GM12878 (cell line): Measurements from ENCODE around the gene DST. TPM values are rescaled to one million over a fixed set of nuclear protein-coding genes. Genes with fewer than 3 reads are reported as not detected.

Source experiments
- EP300 ChIP-seq, 2 experiments: fragments of 150-350 bp in 1 of 2; IDR thresholded peaks; 2 replicates each; pipeline ENCODE4 v1.6.1; 2011 to 2012; ENCODE audit warnings: low read depth in 2 of 2, low read length in 2 of 2, borderline replicate concordance in 1 of 2, improper control_type of control experiment in 1 of 2, inconsistent platforms in 1 of 2; ENCODE audit not compliant: control insufficient read depth in 1 of 2
- SMARCA5 ChIP-seq: fragments of 450-650 bp; IDR thresholded peaks from 2 replicates; pipeline ENCODE4 v1.6.1; 2017; ENCODE audit warnings: mild to moderate bottlenecking
- YY1 ChIP-seq: IDR thresholded peaks from 2 replicates; pipeline ENCODE4 v1.6.1; 2011; ENCODE audit warnings: low read depth, mild to moderate bottlenecking, low read length
- polyA plus RNA-seq, 11 experiments: library from polyadenylated mRNA; depleted of rRNA in 4 of 11; unstranded in 6 of 11; stranded (reverse) in 5 of 11; fragments of >200 nt; fragmentation: Nextera tagmentation in 4 of 11; fragmentation: Illumina TruSeq in 1 of 11; extraction: Ambion mirVana in 4 of 11; extraction: Trizol in 1 of 11; gene quantifications; 1 replicate in 1 of 11; 2 replicates in 10 of 11; pipeline versions ENCODE4 v1.2.1 to v1.2.3, GENCODE V29; 2011 to 2016; ENCODE audit warnings: inconsistent platforms in 2 of 11, missing spikeins in 2 of 11, low read depth in 1 of 11
- total RNA-seq, 4 experiments: library from RNA; depleted of rRNA in 3 of 4; stranded (reverse); fragments of >200 nt in 3 of 4; fragmentation: Illumina TruSeq in 1 of 4; extraction: Trizol in 1 of 4; gene quantifications; 2 replicates each; pipeline versions ENCODE4 v1.2.1 to v1.2.3, GENCODE V29; 2013 to 2021
- TF ChIP-seq, protein P1 (sequence below): fragments of 450-650 bp; IDR thresholded peaks from 2 replicates; pipeline ENCODE4 v1.6.1; 2017; ENCODE audit warnings: mild to moderate bottlenecking, moderate library complexity
- TF ChIP-seq, protein P2 (sequence below): fragments of 450-650 bp; formaldehyde crosslinking; IDR thresholded peaks from 2 replicates; pipeline ENCODE4 v1.4.0; 2022; ENCODE audit warnings: mild to moderate bottlenecking, moderate library complexity
- TF ChIP-seq, protein P3 (sequence below): fragments of 450-650 bp; formaldehyde crosslinking; IDR thresholded peaks from 2 replicates; pipeline ENCODE4 v1.5.0; 2022; ENCODE audit warnings: mild to moderate bottlenecking, missing genetic modification characterization

DST gene
- total and polyA plus RNA-seq, 10 of the 15 experiments (the other 5 are each of a cell fraction or from before 2014, with no cell fraction given): 32.1 to 156 (median 75.0) TPM

DNA sequence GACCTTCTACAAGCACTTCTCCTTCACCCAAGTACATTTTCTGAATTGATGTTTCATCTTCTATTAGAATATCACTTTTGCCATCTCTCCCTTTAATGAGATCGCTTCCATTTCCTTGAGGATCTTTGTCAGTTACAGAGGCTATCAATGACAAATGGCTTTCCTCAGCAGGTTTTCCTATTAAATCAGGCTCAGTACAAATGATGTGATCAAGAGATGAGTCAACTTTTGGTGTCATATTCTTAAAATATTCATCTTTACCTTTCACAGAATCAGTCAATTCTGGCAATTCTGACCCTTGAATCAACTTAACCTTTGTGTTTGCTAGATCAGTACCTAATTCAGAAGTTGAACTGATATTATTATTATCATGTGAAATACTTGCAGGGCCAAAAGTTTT, 37.3 kb downstream of the DST start (continued):
- TF ChIP-seq, protein P1, sequence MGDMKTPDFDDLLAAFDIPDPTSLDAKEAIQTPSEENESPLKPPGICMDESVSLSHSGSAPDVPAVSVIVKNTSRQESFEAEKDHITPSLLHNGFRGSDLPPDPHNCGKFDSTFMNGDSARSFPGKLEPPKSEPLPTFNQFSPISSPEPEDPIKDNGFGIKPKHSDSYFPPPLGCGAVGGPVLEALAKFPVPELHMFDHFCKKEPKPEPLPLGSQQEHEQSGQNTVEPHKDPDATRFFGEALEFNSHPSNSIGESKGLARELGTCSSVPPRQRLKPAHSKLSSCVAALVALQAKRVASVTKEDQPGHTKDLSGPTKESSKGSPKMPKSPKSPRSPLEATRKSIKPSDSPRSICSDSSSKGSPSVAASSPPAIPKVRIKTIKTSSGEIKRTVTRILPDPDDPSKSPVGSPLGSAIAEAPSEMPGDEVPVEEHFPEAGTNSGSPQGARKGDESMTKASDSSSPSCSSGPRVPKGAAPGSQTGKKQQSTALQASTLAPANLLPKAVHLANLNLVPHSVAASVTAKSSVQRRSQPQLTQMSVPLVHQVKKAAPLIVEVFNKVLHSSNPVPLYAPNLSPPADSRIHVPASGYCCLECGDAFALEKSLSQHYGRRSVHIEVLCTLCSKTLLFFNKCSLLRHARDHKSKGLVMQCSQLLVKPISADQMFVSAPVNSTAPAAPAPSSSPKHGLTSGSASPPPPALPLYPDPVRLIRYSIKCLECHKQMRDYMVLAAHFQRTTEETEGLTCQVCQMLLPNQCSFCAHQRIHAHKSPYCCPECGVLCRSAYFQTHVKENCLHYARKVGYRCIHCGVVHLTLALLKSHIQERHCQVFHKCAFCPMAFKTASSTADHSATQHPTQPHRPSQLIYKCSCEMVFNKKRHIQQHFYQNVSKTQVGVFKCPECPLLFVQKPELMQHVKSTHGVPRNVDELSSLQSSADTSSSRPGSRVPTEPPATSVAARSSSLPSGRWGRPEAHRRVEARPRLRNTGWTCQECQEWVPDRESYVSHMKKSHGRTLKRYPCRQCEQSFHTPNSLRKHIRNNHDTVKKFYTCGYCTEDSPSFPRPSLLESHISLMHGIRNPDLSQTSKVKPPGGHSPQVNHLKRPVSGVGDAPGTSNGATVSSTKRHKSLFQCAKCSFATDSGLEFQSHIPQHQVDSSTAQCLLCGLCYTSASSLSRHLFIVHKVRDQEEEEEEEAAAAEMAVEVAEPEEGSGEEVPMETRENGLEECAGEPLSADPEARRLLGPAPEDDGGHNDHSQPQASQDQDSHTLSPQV: no peak
- TF ChIP-seq, protein P2, sequence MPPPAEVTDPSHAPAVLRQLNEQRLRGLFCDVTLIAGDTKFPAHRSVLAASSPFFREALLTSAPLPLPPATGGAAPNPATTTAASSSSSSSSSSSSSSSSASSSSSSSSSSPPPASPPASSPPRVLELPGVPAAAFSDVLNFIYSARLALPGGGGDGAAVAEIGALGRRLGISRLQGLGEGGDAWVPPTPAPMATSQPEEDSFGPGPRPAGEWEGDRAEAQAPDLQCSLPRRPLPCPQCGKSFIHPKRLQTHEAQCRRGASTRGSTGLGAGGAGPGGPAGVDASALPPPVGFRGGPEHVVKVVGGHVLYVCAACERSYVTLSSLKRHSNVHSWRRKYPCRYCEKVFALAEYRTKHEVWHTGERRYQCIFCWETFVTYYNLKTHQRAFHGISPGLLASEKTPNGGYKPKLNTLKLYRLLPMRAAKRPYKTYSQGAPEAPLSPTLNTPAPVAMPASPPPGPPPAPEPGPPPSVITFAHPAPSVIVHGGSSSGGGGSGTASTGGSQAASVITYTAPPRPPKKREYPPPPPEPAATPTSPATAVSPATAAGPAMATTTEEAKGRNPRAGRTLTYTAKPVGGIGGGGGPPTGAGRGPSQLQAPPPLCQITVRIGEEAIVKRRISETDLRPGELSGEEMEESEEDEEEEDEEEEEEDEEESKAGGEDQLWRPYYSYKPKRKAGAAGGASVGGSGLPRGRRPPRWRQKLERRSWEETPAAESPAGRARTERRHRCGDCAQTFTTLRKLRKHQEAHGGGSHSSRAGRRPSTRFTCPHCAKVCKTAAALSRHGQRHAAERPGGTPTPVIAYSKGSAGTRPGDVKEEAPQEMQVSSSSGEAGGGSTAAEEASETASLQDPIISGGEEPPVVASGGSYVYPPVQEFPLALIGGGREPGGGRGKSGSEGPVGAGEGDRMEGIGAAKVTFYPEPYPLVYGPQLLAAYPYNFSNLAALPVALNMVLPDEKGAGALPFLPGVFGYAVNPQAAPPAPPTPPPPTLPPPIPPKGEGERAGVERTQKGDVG: no peak
- TF ChIP-seq SMARCA5: no peak
- TF ChIP-seq EP300 (IDR thresholded peaks at IDR 0.05; ENCODE audit: borderline replicate concordance in 1 of 2, control insufficient read depth in 1 of 2, low read depth in 2 of 2, low read length in 2 of 2): no peak
- TF ChIP-seq YY1: no peak
- TF ChIP-seq, protein P3, sequence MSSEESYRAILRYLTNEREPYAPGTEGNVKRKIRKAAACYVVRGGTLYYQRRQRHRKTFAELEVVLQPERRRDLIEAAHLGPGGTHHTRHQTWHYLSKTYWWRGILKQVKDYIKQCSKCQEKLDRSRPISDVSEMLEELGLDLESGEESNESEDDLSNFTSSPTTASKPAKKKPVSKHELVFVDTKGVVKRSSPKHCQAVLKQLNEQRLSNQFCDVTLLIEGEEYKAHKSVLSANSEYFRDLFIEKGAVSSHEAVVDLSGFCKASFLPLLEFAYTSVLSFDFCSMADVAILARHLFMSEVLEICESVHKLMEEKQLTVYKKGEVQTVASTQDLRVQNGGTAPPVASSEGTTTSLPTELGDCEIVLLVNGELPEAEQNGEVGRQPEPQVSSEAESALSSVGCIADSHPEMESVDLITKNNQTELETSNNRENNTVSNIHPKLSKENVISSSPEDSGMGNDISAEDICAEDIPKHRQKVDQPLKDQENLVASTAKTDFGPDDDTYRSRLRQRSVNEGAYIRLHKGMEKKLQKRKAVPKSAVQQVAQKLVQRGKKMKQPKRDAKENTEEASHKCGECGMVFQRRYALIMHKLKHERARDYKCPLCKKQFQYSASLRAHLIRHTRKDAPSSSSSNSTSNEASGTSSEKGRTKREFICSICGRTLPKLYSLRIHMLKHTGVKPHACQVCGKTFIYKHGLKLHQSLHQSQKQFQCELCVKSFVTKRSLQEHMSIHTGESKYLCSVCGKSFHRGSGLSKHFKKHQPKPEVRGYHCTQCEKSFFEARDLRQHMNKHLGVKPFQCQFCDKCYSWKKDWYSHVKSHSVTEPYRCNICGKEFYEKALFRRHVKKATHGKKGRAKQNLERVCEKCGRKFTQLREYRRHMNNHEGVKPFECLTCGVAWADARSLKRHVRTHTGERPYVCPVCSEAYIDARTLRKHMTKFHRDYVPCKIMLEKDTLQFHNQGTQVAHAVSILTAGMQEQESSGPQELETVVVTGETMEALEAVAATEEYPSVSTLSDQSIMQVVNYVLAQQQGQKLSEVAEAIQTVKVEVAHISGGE (CRISPR knock-in tag): no peak
- TF ChIP-seq, all 136 proteins: peak for 0
